ENCODE data around the gene ARHGAP26.

Gene ARHGAP26

DNA sequence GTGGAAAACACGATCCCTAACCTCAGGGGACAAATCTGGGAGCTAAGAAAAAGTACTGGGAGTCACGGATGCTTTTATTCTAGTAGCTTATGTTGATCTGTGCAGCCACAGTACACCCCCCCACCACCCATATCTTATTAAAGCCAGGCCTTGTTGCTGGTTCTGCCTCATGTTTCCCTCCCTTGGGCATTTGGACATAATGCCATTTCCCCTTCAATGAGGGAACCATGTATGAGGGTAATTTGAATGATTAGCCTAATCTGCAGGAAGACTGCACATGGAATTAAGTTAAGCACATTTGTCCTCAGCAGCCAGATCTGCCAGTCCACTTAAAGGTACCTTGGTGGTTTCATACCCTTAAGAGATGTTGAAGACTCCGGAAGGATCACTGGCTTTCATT is 102.0 kb downstream of the ARHGAP26 start:
- DNase-seq (ENCODE audit: low read depth, low spot score) = no peak

GRCh38 chr5:142872795-142873194 is 102.6 kb downstream of the ARHGAP26 start:
- no peak for DNase-seq (ENCODE audit: low read depth, low spot score)

GRCh38 chr5:142873831-142874230 is 103.7 kb downstream of the ARHGAP26 start:
- no peak for DNase-seq (ENCODE audit: low read depth, low spot score)

DNA sequence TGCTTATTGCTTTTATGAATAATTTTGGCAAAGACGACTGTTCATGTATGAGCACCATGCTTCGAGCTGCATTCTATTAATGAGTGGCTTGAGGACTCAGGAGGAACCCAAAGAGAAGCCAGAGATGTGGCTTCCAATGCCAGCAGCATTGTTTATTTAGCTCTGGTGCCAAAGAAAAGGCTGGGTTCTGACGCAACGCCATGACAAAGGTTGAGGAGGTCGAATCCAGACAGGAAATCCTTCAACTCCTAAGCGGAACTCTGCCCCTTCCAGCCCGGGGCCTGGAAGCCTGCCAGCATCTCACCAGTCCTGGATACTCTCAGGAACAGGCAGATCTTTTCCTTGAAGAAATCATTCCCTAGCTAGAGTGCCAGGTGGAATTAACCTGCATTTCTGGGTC is 104.4 kb downstream of the ARHGAP26 start:
- DNase-seq (ENCODE audit: low read depth, low spot score) = no peak

GRCh38 chr5:142875936-142876335 is 105.8 kb downstream of the ARHGAP26 start:
- no peak for DNase-seq (ENCODE audit: low read depth, low spot score)

GRCh38 chr5:142876817-142877216 is 106.6 kb downstream of the ARHGAP26 start:
- DNase-seq (ENCODE audit: low read depth, low spot score) = no peak

DNA sequence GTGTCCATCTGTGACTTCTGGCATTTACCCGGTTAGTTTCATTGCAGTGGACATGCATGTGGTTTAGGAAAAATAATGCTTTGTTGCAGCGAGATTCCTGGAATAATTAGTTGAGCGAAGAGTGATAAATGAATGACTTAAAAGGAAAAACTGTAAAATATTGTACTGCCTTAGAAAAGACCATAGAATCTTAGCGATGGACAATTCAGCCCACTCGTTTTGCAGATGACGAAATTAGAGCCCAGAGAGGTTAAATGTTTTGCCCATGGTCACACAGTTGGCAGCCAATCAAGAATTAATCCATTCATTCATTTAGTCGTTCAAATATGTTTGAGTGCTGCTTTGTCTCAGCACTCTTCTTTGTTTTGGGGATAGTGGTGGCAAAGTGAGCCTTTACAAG is 107.9 kb downstream of the ARHGAP26 start:
- DNase-seq (ENCODE audit: low read depth, low spot score) = no peak

GRCh38 chr5:142878638-142879037 is 108.5 kb downstream of the ARHGAP26 start:
- no peak for DNase-seq (ENCODE audit: low read depth, low spot score)

DNA sequence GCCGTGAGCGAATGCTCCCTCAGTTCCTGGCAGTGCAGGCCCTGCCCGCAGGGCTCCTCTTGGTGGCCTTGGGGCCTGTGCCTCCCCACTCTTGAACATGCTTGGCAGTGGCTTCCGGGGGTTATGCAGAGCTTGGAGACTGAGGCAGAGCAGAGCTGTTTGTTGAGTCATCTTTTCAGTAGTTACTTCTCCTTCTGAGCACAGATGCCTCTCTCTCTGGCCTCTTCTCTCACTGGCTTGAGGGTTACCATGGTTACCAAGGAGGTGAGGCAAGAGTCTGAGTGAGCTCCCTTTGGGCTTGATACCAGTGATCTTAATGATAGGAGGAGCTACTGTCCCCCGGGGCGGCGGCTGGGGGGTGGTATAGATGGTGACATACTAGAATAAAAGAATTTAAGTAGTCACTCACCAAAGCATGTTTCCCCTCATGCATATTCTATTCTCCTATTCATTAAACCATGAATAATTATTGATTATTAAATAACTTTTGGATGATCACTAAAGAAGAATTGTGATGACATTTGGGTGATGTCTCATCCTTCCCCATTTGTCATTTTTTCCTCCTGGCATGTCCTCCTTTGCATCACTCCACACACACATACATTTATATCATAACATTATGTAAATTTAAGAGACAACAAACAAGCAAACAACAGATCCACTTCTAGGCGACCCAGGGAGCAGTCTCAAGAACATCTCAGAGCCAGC is 111.1 kb downstream of the ARHGAP26 start:
- no peak for DNase-seq (ENCODE audit: low read depth, low spot score)

GRCh38 chr5:142881784-142882126 is 111.6 kb downstream of the ARHGAP26 start:
- no peak for DNase-seq (ENCODE audit: low read depth, low spot score)

GRCh38 chr5:142883025-142883424 is 112.8 kb downstream of the ARHGAP26 start:
- no peak for DNase-seq (ENCODE audit: low read depth, low spot score)

GRCh38 chr5:142883438-142883837 is 113.3 kb downstream of the ARHGAP26 start:
- no peak for DNase-seq (ENCODE audit: low read depth, low spot score)

DNA sequence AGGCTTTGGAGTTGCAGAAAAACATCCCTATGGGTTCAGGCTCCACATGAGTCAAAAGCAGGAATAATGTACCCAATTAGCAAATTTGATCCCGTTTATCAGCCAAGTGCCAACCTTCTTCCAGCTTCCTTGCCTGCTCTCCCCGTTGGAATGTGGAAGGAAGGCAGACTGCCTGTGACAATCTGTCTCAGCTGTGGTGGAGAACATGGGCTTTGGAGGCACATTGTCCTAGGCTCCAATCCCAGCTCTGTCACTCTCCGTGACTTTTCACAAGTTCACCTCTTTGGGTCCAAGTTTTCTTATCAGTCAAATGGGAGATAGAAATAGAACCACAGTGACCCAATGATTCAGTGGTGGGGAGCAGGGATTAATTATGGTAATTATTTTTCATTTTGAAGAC is 113.9 kb downstream of the ARHGAP26 start:
- no peak for DNase-seq (ENCODE audit: low read depth, low spot score)

DNA sequence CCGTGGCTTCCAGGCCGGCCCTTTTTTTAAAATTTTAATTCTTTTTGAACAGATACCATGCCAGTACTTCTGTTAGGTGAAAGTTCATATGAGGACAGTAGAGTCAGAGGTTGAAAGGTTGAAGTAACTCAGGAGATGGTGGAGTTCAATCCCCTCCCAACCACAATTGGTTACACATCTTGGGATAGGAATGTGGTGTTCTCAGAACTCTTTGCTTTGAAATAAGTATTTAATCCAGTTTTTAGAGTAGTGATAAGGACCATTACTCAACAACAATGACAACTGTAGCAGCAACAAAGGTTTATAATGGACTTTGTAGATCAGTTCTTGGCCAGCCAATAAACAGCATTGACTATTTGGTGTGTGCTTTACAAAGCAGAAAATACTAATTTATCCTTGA is 116.0 kb downstream of the ARHGAP26 start:
- DNase-seq (ENCODE audit: low read depth, low spot score) = no peak

DNA sequence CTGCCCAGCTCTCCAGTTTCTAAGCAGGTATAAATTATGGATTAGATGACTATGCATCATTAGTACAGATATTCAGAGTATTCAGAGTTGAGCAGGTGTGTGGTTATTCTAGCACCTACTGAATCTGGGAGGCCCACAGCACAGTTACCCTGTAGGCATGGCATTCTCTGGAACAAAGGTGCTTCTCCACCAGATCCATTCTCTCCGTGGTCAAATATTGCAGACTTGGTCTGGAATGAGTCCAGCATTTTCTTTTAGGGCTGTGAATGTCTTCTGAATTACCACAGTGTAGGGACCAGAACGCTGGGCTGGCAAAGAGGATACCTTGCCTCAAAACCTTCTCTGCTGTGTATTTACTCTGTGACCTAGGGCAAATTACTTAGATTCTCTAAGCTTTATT is 116.8 kb downstream of the ARHGAP26 start:
- DNase-seq (ENCODE audit: low read depth, low spot score) = no peak

GRCh38 chr5:142888469-142889085 is 118.4 kb downstream of the ARHGAP26 start:
- no peak for DNase-seq (ENCODE audit: low read depth, low spot score)

DNA sequence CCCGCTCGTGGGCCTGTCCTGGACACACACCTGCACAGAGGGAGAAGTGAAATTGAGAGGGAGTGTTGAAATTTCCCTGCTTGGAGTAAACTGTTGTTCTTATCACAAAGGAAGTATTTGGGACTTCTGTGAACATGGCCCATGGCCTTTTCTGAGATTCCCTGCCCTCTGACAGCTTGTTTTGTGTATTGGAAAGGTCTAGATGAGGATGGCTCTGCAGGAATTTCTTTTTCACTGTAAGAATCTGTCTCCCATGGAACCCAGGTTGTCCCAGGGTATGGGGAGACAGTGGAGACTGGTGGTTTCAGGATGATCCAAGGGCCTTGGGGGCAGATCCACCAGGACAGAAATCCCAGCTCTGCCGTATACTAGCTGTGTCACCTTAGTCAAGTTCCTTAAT is 121.8 kb downstream of the ARHGAP26 start:
- no peak for DNase-seq (ENCODE audit: low read depth, low spot score)

DNA sequence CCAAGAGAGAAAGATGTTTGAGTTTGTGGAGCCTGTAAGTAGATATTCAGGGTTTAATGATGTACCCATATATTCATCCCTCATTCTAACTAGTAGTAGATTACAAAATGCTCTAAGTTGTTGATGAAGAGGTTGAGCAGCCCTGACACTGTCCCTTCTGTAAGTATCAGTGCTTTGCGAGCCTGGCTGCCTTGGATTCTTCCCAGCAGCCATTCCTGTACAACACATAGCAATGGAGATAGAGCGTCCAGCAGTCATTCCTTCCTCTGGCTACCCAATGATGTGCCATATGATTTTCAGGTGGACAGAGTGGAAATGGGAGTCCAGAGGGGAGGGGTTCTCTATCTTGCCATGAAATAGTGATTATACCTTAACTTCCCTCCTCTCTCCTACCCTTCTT is 124.1 kb downstream of the ARHGAP26 start:
- DNase-seq (ENCODE audit: low read depth, low spot score) = no peak

GRCh38 chr5:142894749-142895148 is 124.6 kb downstream of the ARHGAP26 start:
- DNase-seq (ENCODE audit: low read depth, low spot score) = no peak

DNA sequence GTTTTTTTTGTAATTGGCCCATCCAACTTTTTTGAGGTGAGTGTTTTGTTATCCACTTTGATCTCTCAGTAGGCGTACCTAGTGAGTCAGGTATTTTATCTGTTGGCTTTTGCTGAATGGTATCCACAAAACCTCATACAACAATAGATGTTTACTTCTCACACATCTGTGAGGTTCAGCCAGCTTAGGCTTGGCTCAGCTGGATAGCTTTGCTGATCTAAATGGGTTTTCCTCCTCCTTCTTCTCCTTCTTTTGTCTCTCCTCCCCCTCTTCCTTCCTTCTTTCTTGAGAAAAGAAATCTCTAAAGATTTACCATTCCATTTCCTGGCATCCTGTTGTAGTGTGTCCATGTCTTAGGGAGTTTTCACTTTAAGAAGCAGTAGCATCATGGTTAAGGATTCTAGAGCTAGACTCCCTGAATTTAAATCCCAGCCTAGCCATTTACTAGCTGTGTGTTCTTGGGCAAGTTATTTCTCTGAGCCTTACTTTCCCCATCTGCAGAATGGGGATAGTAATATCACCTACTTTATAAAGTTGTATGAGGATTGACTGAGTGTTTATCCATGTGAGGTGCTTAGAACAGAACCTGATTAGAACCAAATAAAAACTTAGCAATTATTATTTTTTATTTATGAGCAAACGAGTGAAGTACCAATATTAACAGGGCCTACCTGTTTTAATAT is 126.3 kb downstream of the ARHGAP26 start:
- no peak for DNase-seq (ENCODE audit: low read depth, low spot score)

GRCh38 chr5:142897328-142897727 is 127.2 kb downstream of the ARHGAP26 start:
- no peak for DNase-seq (ENCODE audit: low read depth, low spot score)

- DNase-seq (ENCODE audit: low read depth, low spot score) = peak; percentile 79
Measured at GRCh38 chr5:142900927-142901326, 130.8 kb downstream of the ARHGAP26 start.
